SK-N-DZ (cell line): ENCODE data around the gene DDC.
"Not testable (repeated sequence)": the region's sequence is repeated elsewhere in the genome, so short reads cannot be mapped to it uniquely, and the experiment has no call there.

Experiments
- DNase-seq: peaks from one replicate; pipeline ENCODE4 v3.0.0-alpha.2; 2015; ENCODE audit warnings: low spot score

The DDC gene

DNA sequence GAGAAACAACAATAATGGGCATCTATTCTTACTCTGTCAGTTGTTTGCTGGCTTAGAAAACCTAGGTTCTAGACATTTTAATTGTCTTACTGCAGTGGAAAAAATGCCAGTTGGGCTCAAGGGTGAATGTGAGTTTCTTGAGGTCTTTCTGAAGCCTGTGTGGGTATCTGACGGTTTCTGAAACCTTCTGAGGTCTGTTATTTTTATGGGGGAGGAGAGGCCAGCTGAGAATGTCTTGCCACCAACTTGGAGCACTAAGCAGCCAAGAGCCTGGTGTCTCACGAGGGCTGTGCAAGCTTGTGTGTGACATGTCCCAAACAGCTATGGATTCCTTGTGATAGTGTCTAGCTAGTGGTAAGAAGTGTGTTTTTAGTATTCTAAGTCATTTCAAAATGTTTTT, 24.2 kb upstream of the DDC start:
- no peak for DNase-seq

DNA sequence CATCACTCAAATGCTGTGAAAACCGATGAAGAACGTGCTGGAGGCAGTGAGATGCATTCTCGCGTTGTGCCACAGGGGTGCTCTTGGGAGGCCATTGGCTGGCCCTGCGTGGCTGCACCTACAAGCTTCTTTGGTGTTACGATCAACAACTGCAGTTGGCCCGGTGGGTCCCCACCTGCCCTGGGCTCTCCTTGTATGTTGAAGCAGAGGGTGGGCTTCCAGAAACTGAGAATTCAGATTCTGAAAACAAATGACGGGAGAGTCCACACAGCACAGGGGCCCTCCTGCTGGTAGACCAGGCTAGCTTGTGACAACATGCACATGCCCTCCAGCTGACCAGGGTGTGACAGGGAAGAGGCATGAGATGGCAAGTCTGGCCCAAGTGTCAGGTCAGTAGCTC, 23.7 kb upstream of the DDC start:
- no peak for DNase-seq

DNA sequence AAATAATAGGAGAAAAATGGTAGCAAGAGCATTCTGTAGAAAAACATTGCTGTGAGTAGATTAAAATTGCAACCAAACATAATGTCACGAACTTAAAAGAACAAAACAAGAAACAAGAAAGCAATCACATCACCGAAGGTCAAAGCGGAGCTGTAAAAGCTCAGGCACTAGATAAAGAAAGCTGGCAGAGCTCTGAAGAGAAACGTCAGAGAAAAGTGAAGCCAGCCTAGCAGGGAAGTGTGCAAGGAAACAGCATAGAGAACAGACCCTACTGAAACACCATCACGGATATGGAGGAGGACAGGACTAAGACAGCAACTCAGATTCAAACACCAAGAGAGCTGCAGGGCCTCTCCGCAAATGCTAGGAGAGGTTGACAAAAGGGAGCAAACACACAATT, 22.5 kb upstream of the DDC start:
- DNase-seq: no peak

DNA sequence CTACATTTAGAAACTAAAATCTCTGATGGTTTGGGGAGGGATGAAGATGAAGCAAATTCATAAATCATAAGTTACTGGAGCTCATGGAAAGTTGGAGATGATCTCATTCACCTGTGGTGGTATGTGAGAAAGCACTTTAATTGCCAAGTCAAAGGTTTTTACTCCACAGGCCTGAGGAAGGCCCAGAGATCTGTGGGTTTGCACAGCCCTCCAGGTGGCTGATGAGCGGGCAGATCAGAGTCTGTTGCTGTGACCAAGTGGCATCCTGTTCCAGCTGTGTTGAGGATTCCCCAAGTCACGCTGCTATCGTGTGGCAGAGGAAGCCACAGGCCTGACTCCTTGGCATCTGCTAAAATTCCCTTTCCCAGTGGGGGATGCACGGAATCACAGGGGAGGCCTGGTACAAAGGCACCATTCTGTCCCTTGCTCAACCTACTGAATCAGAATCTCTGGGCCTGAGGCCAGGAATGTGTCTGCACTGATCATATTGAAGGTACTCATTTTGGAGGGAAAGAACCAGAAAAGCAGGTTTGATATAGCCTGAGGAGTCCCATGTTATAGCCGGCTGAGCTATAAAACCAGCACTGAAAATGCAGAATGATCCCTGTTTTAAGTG, 19.7 kb upstream of the DDC start:
- no peak for DNase-seq

DNA sequence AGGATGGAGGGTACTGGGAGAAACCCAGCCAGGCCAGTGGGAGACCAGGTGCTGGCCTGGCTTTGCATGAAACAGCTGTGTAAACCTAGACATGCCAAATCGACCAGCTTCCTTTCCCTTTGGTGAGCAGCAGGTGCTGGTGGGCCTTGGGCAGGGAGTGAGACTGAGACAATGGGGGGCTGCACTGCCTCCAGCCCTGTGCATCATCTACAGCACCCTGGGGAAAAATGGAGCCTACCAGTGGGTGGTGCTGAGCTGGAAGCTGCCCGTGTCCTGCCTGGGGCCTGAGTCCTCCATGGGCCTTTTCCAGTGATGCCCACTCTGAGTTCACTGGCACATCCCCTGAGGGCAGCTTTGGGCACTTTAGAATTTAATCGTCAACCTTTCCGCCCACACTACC, 19.2 kb upstream of the DDC start:
- DNase-seq: no peak

DNA sequence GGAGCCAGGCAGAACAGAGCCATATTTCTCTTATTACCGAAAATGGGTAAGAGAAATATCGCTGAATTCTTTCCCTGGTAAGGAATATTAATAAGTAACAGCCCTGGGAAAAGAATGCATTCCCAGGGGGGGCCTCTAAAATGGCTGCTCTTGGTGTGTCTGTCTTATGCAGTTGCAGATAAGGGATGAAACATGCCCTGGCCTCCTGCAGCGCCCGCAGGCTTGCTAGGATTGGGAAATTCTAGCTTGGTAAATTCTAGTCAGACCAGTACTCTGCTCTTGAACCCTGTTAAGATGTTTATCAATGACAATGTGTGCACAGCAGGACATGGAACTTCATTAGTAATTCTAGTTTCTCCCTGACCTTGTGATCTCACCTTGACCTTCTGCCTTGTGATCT, 18.1 kb upstream of the DDC start:
- DNase-seq: not testable (repeated sequence)

DNA sequence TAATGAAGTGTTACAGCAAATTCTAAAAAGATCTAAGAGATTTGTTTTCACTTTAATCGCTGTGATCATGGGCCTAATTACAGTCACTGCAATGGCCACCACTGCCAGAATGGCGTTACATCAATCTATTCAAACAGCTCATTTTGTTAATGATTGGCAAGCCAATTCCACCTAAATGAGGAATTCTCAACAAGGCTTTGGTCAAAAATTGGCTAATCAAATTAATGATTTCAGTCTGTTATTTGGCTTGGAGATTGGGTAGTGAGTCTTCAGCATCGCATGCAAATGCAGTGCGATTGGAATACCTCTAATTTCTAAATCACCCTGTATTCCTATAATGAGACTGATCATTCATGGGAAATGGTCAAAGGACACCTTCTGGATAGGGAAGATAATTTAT, 17.1 kb upstream of the DDC start:
- DNase-seq: not testable (repeated sequence)

DNA sequence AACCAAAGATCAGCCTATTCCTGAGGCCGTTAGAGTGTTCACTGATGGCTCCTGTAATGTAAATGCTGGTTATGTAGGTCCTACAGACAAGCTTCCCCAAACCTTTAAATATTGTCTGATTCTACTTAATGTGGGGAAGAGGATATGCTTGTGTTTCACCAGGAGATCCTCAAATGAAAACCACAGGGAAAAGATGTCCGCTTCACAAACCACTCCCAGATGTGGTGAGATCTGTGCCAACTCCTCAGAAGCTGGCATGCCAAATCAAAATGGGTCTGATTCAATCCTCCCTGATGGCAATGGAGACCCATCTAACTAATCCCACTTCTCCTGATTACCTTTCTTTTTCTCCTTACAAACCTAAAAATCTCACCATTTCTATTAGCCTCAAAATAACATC, 15.5 kb upstream of the DDC start:
- DNase-seq: not testable (repeated sequence)

DNA sequence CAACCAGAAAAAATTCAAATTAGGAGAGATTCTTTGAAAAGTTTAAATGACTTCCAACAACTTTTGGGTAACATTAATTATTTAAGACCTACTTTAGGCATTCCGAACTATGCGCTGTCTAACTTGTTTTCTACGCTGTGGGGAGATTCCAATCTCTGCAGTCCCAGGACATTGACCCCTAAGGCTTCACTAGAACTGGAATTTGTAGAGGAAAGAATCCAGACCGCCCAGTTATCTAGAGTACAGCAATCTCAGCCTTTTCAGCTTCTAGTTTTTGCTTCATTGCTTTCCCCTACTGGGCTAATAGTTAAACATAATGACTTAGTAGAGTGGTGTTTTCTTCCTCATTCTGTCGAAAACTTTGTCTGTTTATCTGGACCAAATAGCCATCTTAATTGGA, 14.9 kb upstream of the DDC start:
- no peak for DNase-seq

DNA sequence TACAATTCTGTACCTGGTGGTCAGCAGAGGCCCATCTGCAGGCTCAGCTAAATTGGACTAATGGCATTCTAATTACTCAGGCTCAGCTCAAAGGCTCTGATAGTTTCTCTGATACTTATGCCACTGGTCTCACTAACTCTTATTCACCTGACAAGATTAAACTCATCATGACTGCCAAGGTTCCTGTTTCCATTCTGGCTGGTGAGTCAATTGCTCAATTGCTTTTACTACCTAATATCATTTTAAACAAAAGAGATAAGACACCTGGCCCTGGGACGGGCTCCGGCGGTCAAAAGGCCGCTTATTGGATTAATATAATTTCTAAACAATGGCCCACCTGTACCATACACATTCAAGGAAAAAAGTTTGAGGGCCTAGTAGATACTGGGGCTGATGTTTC, 12.9 kb upstream of the DDC start:
- not testable (repeated sequence) for DNase-seq

DNA sequence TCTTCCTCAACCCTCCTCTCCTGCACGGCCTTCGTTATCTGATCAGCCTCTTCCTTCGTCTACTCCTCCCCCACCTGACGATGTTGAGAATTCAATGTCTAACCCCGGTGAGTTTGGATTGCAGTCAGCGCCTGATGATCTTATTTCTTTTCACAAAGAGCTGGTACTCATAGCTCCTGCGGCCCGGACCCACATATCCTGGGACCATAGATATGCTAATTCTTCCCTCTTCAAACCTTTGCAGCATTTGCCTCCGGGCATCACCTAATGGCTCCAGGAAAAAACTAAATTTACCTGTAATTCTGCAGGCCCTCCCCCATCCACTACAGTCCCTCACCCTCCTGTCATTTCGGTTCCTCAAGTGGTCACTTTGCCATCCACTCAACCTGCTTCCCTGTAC, 12.4 kb upstream of the DDC start:
- DNase-seq: no peak

DNA sequence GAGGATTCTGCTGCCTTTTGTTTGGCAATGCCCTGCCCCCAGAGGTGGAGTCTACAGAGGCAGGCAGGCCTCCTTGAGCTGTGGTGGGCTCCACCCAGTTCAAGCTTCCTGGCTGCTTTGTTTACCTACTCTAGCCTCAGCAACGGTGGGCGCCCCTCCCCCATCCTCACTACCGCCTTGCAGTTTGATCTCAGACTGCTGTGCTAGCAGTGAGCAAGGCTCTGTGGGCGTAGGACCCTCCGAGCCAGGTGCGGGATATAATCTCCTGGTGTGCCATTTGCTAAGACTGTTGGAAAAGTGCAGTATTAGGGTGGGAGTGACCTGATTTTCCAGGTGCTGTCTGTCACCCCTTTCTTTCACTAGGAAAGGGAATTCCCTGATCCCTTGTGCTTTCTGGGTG, 11.2 kb upstream of the DDC start:
- not testable (repeated sequence) for DNase-seq

DNA sequence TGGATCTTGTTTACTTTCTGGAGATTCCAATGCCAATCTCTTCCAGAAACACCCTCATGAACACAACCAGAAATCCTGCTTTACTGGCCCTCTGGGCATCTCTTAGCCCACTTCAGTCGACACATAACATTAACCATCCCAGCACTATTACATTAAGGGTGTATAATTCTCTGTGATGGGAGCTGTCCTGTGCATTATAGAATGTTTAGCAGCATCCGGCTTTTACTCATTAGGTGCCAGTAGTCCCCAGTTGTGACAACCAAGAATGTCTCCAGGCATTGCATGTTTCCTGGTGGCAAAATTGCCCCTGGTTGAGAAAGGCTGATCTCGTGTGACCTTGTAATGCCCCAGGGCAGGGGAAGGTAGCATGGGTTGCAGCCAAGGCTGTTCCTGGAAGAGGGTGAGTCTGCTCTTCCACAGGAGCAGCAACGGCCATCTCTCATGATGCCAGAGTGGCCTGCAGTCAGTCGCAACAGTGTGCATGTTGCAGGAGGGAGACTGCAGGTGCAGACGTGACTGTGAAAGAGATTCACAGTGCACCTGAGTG, 2.6 kb upstream of the DDC start:
- peak; percentile 52 for DNase-seq

DNA sequence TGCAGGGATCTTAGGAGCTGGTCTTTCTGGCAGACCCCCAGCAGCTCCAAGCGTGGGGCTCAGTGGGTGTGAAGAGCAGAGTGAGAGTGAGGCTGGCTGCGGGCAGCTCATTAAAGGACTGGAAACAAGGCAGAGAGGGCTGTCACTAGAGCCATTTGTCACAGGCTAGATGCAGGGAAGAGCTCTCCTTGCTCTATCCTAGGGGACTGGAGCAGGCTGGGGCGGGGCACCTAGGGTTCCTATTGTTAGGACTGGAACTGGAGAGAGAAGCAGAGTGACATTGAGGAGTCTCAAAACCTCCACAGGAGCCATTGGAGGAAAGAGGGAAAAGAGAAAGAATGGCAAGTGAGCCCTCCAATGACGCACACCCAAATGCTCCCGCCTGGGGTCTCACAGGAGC, 772 bp upstream of the DDC start:
- DNase-seq: no peak

DNA sequence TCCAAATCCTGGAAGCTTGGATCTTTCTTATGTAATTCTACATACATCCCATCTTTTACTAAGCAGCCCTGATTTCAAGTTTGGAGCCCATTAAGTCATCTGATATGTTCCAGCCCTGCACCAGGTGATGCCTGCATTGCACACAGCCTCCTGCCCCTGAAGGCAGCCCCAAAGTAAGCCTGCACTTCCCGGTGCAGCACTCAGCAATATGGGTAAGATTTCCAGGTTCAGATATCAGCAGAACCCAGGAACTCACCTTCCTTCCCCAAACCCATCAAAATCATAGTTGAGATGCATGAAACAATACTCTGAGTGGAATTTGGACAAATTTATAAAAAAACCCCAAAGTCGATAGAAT, 333 bp upstream of the DDC start:
- DNase-seq: no peak

DNA sequence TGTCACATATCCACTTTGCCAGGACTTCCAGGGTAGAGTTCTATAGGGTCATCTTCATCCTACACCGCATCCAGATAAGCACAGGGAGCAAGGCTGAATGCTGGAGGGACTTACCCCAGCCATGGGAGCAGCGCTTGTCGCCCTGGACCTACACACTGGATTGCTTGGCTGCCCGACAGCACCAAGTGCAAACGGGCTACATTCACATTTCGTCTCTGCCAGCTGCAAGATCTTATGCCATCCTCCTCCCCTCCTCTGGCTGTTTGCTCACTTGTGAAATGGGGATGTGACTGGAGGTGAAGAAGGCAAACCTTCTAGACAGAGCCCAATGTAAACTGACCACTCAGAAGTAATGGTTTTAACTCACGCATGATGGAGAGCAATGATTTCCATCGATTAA, 1.0 kb downstream of the DDC start:
- DNase-seq: no peak

DNA sequence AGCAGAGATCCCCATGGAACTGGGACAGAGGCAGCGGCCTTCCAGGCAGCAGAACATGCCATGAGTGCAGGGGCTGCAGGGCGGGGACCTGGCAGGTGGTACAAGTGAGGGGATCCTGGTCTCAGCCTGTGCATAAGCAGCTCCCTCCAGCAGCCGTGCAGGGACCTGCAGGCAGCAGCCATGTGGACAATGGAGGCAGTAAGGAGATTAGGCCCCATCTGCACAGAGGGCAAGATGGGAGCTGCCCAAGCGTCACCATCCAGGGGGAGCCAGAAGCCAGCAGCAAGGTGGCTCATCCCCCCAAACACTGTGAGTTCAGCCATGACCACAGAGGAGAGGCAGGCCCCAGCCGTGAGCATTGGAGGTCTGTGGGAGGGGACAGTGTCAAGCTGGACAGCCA, 3.1 kb downstream of the DDC start:
- peak; percentile 88 for DNase-seq

DNA sequence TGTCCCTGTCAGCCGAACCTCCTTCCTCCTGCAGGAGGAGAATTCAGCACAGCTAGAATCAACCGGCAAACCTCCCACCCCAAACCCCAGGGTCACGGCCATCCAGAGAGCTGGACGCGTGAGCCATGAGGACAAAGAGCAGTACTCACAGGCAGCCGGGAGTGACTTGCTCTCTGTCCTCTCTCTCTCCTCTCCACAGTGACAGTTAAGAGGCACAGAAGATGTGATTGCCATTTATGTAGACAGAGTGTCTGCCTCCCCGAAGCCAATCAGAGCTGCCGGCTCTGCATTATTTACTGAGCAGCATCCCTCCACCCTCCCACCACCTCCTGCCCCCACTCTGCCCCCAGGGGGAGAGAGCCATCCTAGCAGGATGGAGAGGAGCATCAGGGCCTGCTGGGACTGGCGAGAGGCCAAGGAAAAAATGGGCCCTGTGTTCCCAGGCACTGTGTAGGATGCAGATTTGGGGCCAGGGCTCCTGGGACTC, 4.3 kb downstream of the DDC start:
- DNase-seq: peak; percentile 96

DNA sequence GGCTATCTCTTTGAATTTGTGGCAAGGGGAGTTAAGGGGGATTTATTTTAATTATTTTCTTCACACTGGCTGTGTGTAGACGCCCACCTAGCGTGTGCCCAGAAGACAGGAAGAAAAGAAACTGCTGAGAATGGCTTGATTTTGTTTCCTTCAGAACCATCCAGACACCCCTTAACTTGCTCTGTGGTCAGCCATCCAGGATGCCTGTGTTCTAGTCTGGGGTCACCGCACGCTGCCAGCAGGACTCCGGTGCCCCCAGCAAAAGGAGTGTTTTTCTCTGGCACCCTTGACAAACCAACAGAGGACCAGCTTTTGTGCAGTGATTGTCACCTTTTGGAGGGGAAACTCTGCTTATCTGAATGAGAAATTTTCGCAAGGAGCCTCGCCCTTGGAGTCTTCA, 5.3 kb downstream of the DDC start:
- DNase-seq: no peak

DNA sequence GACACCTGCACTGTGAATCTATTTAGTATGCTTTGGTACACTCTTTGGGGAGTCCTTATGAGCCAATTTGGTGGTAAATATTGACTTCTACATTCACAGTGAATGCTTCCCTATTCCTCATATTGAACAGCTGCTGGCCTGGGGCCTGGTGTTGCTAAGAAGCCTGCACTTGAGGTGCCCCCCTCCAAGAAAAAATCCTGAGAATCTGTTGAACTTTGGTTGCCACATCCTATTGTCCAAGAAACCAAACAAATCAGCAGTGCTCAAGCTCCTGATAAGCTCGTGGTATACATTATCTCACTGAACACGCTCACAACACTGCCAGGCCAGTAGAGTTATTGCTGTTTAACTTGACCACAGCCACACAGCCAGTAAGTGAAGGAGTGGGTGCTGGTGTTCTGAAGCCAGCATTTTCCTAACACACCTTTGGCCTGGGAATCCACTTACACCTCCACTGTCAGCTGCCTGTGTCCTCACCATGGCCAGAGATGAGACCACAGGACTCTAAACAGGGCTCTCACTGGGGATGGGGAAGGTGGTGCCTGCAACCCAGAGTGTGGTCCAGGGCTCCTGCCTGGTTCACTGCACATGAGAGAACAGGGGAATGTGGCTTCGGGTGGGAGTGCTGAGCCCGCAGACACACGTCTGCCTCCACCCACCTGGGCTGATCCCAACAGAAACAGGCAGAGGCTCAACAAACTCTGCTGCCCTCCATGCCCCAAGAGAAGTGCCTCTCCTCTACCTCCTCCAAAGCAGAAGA, 6.7 kb downstream of the DDC start:
- DNase-seq: no peak

DNA sequence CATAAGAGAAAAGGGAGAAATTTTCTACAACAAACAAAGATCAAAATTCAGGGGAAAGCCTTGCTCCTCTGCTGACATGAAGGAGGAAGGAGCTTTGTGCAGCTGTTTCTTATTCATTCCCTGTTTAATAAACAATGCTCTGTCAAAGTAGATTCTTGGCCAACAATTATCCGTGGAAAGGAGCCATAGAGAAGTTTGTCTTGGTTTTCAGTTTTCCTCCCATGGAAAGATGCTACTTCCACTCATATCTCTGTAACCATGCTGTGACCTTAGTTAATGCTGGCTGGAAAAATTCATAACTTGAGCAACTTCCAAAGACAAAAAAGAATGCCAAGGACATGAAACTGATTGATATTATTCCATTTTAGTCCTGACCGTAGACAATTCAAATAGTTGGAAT, 8.1 kb downstream of the DDC start:
- no peak for DNase-seq

DNA sequence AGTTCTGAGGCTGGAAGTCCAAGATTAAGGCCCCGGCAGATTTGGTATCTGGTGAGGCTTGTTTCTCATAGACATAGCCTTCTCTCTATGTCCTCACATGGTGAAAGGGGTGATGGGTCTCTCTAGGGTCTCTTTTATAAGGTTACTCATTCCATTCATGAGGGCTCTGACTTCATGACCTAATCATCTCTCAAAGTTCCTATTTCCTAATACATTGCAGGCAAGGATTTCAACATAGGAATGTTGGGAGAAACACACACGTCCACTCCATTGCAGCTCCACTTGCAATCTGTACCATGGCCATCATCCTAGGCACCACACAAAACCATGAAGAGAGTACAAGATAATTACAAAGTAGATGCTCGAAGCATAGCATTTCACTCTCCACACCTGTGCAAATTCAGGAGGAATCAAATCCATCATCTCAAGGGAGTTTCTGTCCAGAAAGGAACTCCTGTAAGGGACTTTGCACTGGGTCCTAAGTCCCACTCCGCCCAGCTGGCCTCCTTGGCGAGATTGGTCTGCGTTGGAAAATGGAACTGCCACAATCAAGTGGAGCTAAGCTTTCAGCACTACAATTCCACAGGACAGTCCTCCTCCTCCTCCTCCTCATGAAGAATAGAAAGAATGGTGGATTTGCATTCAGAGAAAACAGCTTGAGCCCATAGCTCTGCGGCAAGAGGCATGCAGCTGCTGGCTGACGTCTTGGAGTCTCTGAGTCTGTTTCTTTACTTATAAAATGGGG, 8.8 kb downstream of the DDC start:
- DNase-seq: no peak
